ENCODE measurements around the gene TMPRSS11A.

GRCh38 chr4:67918428-67918827, 44.9 kb downstream of the TMPRSS11A start:
- TF ChIP-seq CTCF (conservative IDR thresholded peaks at IDR 0.05 in 1 of 2, IDR thresholded peaks at IDR 0.05 in 1 of 2; ENCODE audit: extremely low read depth in 1 of 2, insufficient read depth in 1 of 2, low read depth in 1 of 2, low read length in 2 of 2) (peak; percentile 74 to 77), EZH2 (IDR thresholded peaks at IDR 0.05; ENCODE audit: borderline replicate concordance, low read length) (no peak)

Measured in mammary epithelial cell (primary cell).